ENCODE data around the gene CHORDC1. TPM values are rescaled to one million over a fixed set of nuclear protein-coding genes. Genes with fewer than 3 reads are reported as not detected.

Gene CHORDC1
- polyA plus RNA-seq, 1 donor (not counting 4 experiments of a cell fraction or from before 2014, with no cell fraction given) = 50.7 TPM

GRCh38 chr11:90250970-90251369, 28.1 kb upstream of the CHORDC1 start:
- no peaks in the 10 kb centered on the region for H3K9me1 ChIP-seq (ENCODE audit: control insufficient read depth, extremely low read depth, insufficient read depth, low read length)
- dilution Hi-C loops (cut with MboI; ENCODE audit: extremely low pct_ligation_motif_present, low sequenced_read_pairs) = no loop called here
- H3K4me1 ChIP-seq (ENCODE audit: control insufficient read depth, extremely low read depth, insufficient read depth, low read length) = no peaks in the 10 kb centered on the region
- H3K27ac ChIP-seq (ENCODE audit: control insufficient read depth, insufficient read depth, low read length) = no peak overlapping the region
- FAIRE-seq = no peak
- H2AFZ ChIP-seq (ENCODE audit: control insufficient read depth, low read length) = no peak overlapping the region
- H3K79me2 ChIP-seq (ENCODE audit: control insufficient read depth, insufficient read depth, low read length) = no peaks in the 10 kb centered on the region
- no peak overlapping the region for H3K9ac ChIP-seq (ENCODE audit: control insufficient read depth, extremely low read depth, insufficient read depth, low read length)
- no peaks in the 10 kb centered on the region for H3K36me3 ChIP-seq (ENCODE audit: control insufficient read depth in 2 of 2, extremely low read depth in 1 of 2, insufficient read depth in 2 of 2, low read length in 2 of 2)
- H3K27me3 ChIP-seq (ENCODE audit: control insufficient read depth, extremely low read depth, insufficient read depth, low read length) = no peaks in the 10 kb centered on the region
- no peaks in the 10 kb centered on the region for H4K20me1 ChIP-seq (ENCODE audit: control insufficient read depth, extremely low read depth, insufficient read depth, low read length)
- no peaks in the 10 kb centered on the region for H3K9me3 ChIP-seq (ENCODE audit: control insufficient read depth, low read depth, low read length)
- no peak for DNase-seq (ENCODE audit: low read depth, low spot score)
- no peak overlapping the region for H3K4me2 ChIP-seq (ENCODE audit: control insufficient read depth, extremely low read depth, insufficient read depth, low read depth, low read length)
- H3K4me3 ChIP-seq (ENCODE audit: control insufficient read depth in 2 of 3, extremely low read depth in 1 of 3, insufficient read depth in 2 of 3, low read depth in 1 of 3, low read length in 3 of 3) = no peak overlapping the region
- TF ChIP-seq CTCF (optimal IDR thresholded peaks at IDR 0.05 in 1 of 3, IDR thresholded peaks at IDR 0.05 in 1 of 3, conservative IDR thresholded peaks at IDR 0.05 in 1 of 3; ENCODE audit: extremely low read depth in 1 of 3, insufficient read depth in 2 of 3, low read length in 3 of 3) (no peak), EZH2 (IDR thresholded peaks at IDR 0.05; ENCODE audit: low read length) (no peak)

GRCh38 chr11:90246468-90246867, 23.6 kb upstream of the CHORDC1 start:
- Histone ChIP-seq H3K27ac (ENCODE audit: control insufficient read depth, insufficient read depth, low read length) (no peak overlapping the region), H3K27me3 (ENCODE audit: control insufficient read depth, extremely low read depth, insufficient read depth, low read length) (no peaks in the 10 kb centered on the region), H2AFZ (ENCODE audit: control insufficient read depth, low read length) (no peak overlapping the region), H4K20me1 (ENCODE audit: control insufficient read depth, extremely low read depth, insufficient read depth, low read length) (no peaks in the 10 kb centered on the region), H3K4me1 (ENCODE audit: control insufficient read depth, extremely low read depth, insufficient read depth, low read length) (no peaks in the 10 kb centered on the region), H3K4me3 (ENCODE audit: control insufficient read depth in 2 of 3, extremely low read depth in 1 of 3, insufficient read depth in 2 of 3, low read depth in 1 of 3, low read length in 3 of 3) (no peak overlapping the region), H3K9me3 (ENCODE audit: control insufficient read depth, low read depth, low read length) (no peaks in the 10 kb centered on the region), H3K79me2 (ENCODE audit: control insufficient read depth, insufficient read depth, low read length) (no peaks in the 10 kb centered on the region), H3K36me3 (ENCODE audit: control insufficient read depth in 2 of 2, extremely low read depth in 1 of 2, insufficient read depth in 2 of 2, low read length in 2 of 2) (no peaks in the 10 kb centered on the region), H3K4me2 (ENCODE audit: control insufficient read depth, extremely low read depth, insufficient read depth, low read depth, low read length) (no peak overlapping the region), H3K9ac (ENCODE audit: control insufficient read depth, extremely low read depth, insufficient read depth, low read length) (no peak overlapping the region), H3K9me1 (ENCODE audit: control insufficient read depth, extremely low read depth, insufficient read depth, low read length) (no peaks in the 10 kb centered on the region)
- TF ChIP-seq EZH2 (IDR thresholded peaks at IDR 0.05; ENCODE audit: low read length) = no peak
- TF ChIP-seq CTCF (optimal IDR thresholded peaks at IDR 0.05 in 1 of 3, IDR thresholded peaks at IDR 0.05 in 1 of 3, conservative IDR thresholded peaks at IDR 0.05 in 1 of 3; ENCODE audit: extremely low read depth in 1 of 3, insufficient read depth in 2 of 3, low read length in 3 of 3) = no peak
- dilution Hi-C loops (cut with MboI; ENCODE audit: extremely low pct_ligation_motif_present, low sequenced_read_pairs) = no loop called here
- FAIRE-seq (no peak), DNase-seq (ENCODE audit: low read depth, low spot score) (no peak)
